K562 (cell line): ENCODE results near the gene UTP14C. TPM values are rescaled to one million over a fixed set of nuclear protein-coding genes. Genes with fewer than 3 reads are reported as not detected.
"Not testable (repeated sequence)": the region's sequence is repeated elsewhere in the genome, so short reads cannot be mapped to it uniquely, and the experiment has no call there.

Experiments used
- ATAC-seq: fragments of 200-7000 bp; cut with Tn5 transposase; 3 replicates; pipeline ENCODE4 v1.9.1; 2020; ENCODE audit warnings: moderate library complexity
- BruUV-seq: library from RNA; stranded (reverse); fragments of 400-500 nt; replicated peaks from 2 replicates; lab custom pipeline; 2021; lab: Mats Ljungman, UMichigan
- CTCF ChIA-PET: fragments of 300-600 bp; formaldehyde crosslinking; extraction: SDS; loops from one replicate; lab custom pipeline; 2021; ENCODE audit warnings: low intra/inter-chr PET ratio; lab: Yijun Ruan, JAX
- POLR2A ChIA-PET: fragments of 300-600, 350-650 bp; sonication (Branson Sonifier 250); formaldehyde crosslinking; extraction: SDS; loops from one replicate; lab custom pipeline; 2021; ENCODE audit warnings: antibody characterized with exemption, inconsistent platforms; lab: Yijun Ruan, JAX
- DNase-seq, 4 experiments: peaks; one replicate each; pipeline versions ENCODE4 v3.0.0 to v3.0.0-alpha.2; 2011 to 2018; ENCODE audit warnings: low spot score in 3 of 4, mixed read lengths in 3 of 4; ENCODE audit errors: extremely low read depth in 1 of 4
- FAIRE-seq: peaks from 2 replicates; lab custom pipeline; 2011; peaks lifted over from hg19 to GRCh38; lab: Jason Lieb, UNC
- H2AFZ ChIP-seq: 2 replicates; pipeline ENCODE4 v1.6.0; 2011; ENCODE audit warnings: low read depth, low read length, control low read depth, inconsistent platforms
- H3K27ac ChIP-seq: fragments of 200-600 bp; 3 replicates; pipeline ENCODE4 v1.8.0; 2011; ENCODE audit warnings: low read depth, mild to moderate bottlenecking, control low read depth, inconsistent platforms, low read length, moderate library complexity, mixed read lengths; ENCODE audit errors: extremely low read depth
- H3K27me3 ChIP-seq, 2 experiments: fragments of 300-600 bp in 1 of 2; 2 replicates in 1 of 2; 3 replicates in 1 of 2; pipeline versions ENCODE4 v1.6.0 to v1.8.0; 2011; ENCODE audit warnings: inconsistent platforms in 2 of 2, low read length in 2 of 2, mild to moderate bottlenecking in 1 of 2, mixed read lengths in 1 of 2, moderate library complexity in 1 of 2; ENCODE audit not compliant: control insufficient read depth in 2 of 2, insufficient read depth in 2 of 2
- H3K36me3 ChIP-seq: fragments of 300-600 bp; 3 replicates; pipeline ENCODE4 v1.8.0; 2011; ENCODE audit warnings: mild to moderate bottlenecking, low read length, inconsistent platforms; ENCODE audit not compliant: control insufficient read depth, insufficient read depth
- H3K4me1 ChIP-seq, 2 experiments: fragments of 200-600 bp in 1 of 2; replicated peaks in 1 of 2; 2 replicates in 1 of 2; 3 replicates in 1 of 2; pipeline versions ENCODE4 v1.5.1 to v1.8.0; 2011; ENCODE audit warnings: inconsistent platforms in 2 of 2, low read length in 2 of 2, mild to moderate bottlenecking in 1 of 2, mixed read lengths in 1 of 2, moderate library complexity in 1 of 2; ENCODE audit not compliant: control insufficient read depth in 2 of 2, insufficient read depth in 2 of 2
- H3K4me2 ChIP-seq: 2 replicates; pipeline ENCODE4 v1.6.1; 2011; ENCODE audit warnings: low read length, control low read depth, inconsistent platforms, mixed read lengths; ENCODE audit not compliant: insufficient read depth
- H3K4me3 ChIP-seq: fragments of 200-600 bp; sonication (generic), shearing (Covaris generic); 2 replicates; pipeline ENCODE4 v1.5.1; 2016; ENCODE audit warnings: control low read depth, inconsistent platforms
- H3K79me2 ChIP-seq: fragments of 200-600 bp; 3 replicates; pipeline ENCODE4 v1.8.0; 2011; ENCODE audit warnings: low read length, inconsistent platforms; ENCODE audit not compliant: control insufficient read depth, insufficient read depth
- H3K9ac ChIP-seq, 2 experiments: 2 replicates each; pipeline versions ENCODE4 v1.6.0 to v1.6.1; 2011; ENCODE audit warnings: low read depth in 2 of 2, low read length in 2 of 2, control low read depth in 1 of 2, inconsistent platforms in 1 of 2, mild to moderate bottlenecking in 1 of 2, mixed read lengths in 1 of 2; ENCODE audit not compliant: insufficient read depth in 1 of 2
- H3K9me1 ChIP-seq: one replicate; pipeline ENCODE4 v1.6.0; 2011; ENCODE audit warnings: inconsistent platforms, mild to moderate bottlenecking, low read length, moderate library complexity; ENCODE audit not compliant: control insufficient read depth, insufficient read depth
- H3K9me3 ChIP-seq: replicated peaks from 2 replicates; pipeline ENCODE4 v1.5.1; 2011; ENCODE audit warnings: low read depth, low read length, inconsistent platforms; ENCODE audit not compliant: control insufficient read depth, insufficient read depth
- H4K20me1 ChIP-seq: replicated peaks from 2 replicates; pipeline ENCODE4 v1.6.1; 2011; ENCODE audit warnings: low read length, inconsistent platforms, mixed read lengths; ENCODE audit not compliant: control insufficient read depth, insufficient read depth
- PHF21A ChIP-seq: fragments of 450-650 bp; IDR thresholded peaks from 2 replicates; pipeline ENCODE4 v1.6.1; 2017; ENCODE audit warnings: low read depth, borderline replicate concordance
- ZBED1 ChIP-seq: IDR thresholded peaks from 2 replicates; pipeline ENCODE4 v1.6.1; 2014
- WGBS: fragments of 100-300 bp; shearing (Covaris generic); methylation state at CpG from one replicate; pipeline ENCODE4 v1.1.6; 2016; ENCODE audit warnings: low coverage, mixed read lengths; ENCODE audit not compliant: insufficient coverage; ENCODE audit errors: missing lambda C conversion rate; 5-methylcytosine and 5-hydroxymethylcytosine counted together
- in situ Hi-C: fragments of 300-500 bp; cut with MboI; formaldehyde crosslinking; loops from 4 replicates; pipeline ENCODE4 v1.15.0; 2018; ENCODE audit warnings: inconsistent platforms, mixed read lengths
- intact Hi-C: fragments of 100-400 bp; cut with micrococcal nuclease; formaldehyde crosslinking; loops from 2 replicates; pipeline ENCODE4 v1.14.2; 2022
- polyA plus RNA-seq, 8 experiments: library from polyadenylated mRNA; depleted of rRNA in 4 of 8; stranded (reverse) in 5 of 8; unstranded in 3 of 8; fragments of >200 nt; fragmentation: Nextera tagmentation in 2 of 8; fragmentation: Illumina TruSeq in 1 of 8; extraction: Ambion mirVana in 2 of 8; extraction: Trizol in 1 of 8; gene quantifications; 2 replicates each; pipeline versions ENCODE4 v1.2.1 to v1.2.3, GENCODE V29; 2011 to 2014; ENCODE audit warnings: inconsistent platforms in 1 of 8, missing spikeins in 1 of 8
- total RNA-seq, 7 experiments: library from RNA; depleted of rRNA in 6 of 7; stranded (reverse); fragments of >200 nt in 6 of 7; fragmentation: Illumina TruSeq in 2 of 7; extraction: Trizol in 2 of 7; gene quantifications; 2 replicates each; pipeline versions ENCODE4 v1.2.1 to v1.2.3, GENCODE V29; 2011 to 2021; ENCODE audit warnings: low replicate concordance in 1 of 7
- TF ChIP-seq, protein P1 (sequence below), 2 experiments: fragments of 450-650 bp in 1 of 2; sonication (generic) in 1 of 2; formaldehyde crosslinking in 1 of 2; IDR thresholded peaks in 1 of 2; conservative IDR thresholded peaks in 1 of 2; 2 replicates each; pipeline versions ENCODE4 v1.6.1 to v1.8.1; 2016 to 2023; ENCODE audit warnings: mild to moderate bottlenecking in 2 of 2, moderate library complexity in 2 of 2, inconsistent platforms in 1 of 2, missing genetic modification reagents in 1 of 2

The UTP14C gene
- total and polyA plus RNA-seq, 9 of the 15 experiments (the other 6 are each of a cell fraction or from before 2014, with no cell fraction given) = 3.4 to 10.3 (median 6.0) TPM

DNA sequence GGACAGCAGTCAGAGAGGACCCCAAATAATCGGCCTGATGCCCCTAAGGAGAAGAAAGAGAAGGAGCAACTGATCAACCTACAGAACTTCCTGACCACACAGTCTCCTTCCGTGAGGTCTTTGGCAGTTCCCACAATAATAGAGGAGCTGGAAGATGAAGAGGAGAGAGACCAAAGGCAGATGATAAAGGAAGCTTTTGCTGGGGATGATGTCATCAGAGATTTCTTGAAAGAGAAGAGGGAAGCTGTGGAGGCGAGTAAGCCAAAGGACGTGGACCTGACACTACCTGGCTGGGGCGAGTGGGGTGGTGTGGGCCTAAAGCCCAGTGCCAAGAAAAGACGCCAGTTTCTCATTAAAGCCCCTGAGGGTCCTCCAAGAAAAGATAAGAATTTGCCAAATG, 5.9 kb downstream of the UTP14C start:
- in situ Hi-C loops, H3K27me3 ChIP-seq, POLR2A ChIA-PET, BruUV-seq, H3K9me3 ChIP-seq, H3K9me1 ChIP-seq, H3K4me1 ChIP-seq, H3K4me3 ChIP-seq, H3K4me2 ChIP-seq, intact Hi-C loops, FAIRE-seq, DNase-seq, ATAC-seq, H2AFZ ChIP-seq, H3K27ac ChIP-seq: not testable (repeated sequence)
- peaks cover 32% of the 10 kb centered on the region; the same call in 2 of the 3 replicates for H3K36me3 ChIP-seq
- WGBS = 82% methylated on average over 1 of the region's 6 CpGs
- H3K79me2 ChIP-seq = peaks cover 17% of the 10 kb centered on the region; the same call in 2 of the 3 replicates
- TF ChIP-seq, protein P1, sequence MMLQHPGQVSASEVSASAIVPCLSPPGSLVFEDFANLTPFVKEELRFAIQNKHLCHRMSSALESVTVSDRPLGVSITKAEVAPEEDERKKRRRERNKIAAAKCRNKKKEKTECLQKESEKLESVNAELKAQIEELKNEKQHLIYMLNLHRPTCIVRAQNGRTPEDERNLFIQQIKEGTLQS (IDR thresholded peaks at IDR 0.05) = peak; percentile 56
- TF ChIP-seq, protein P1 (CRISPR knock-in tag; conservative IDR thresholded peaks at IDR 0.05) = not testable (repeated sequence)
- TF ChIP-seq, all 486 proteins: peak for 1; not testable (repeated sequence) for 485
- H3K9ac ChIP-seq, CTCF ChIA-PET, H4K20me1 ChIP-seq: not testable (repeated sequence)

DNA sequence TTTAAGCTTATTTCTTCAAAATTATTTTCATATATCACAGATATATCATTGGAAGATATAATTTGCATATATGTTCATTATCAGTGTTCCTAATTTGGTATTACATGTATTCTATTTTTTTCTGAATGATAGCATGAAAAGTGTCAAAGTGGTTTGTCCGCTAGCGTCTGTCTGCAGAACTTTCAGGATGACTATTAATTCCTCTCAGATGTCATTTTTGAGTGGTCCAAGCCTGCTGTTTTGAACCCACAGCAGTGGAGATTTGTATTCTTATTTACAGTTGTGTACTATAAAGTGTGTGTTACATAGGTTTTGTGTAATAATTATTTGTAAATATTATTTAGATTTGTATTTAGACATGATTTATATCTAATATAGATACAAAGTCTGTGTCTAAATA, 8.5 kb downstream of the UTP14C start:
- no peaks in the 10 kb centered on the region for H3K27me3 ChIP-seq
- in situ Hi-C loops = no loop called here
- H3K4me3 ChIP-seq = no peak overlapping the region
- no peaks in the 10 kb centered on the region for H4K20me1 ChIP-seq
- peaks cover 5% of the 10 kb centered on the region for H3K9me3 ChIP-seq
- H3K9me1 ChIP-seq = no peaks in the 10 kb centered on the region
- no peak for ATAC-seq
- H3K36me3 ChIP-seq = peaks cover 10% of the 10 kb centered on the region; the same call in 2 of the 3 replicates
- TF ChIP-seq ZBED1 (no peak), PHF21A (no peak)
- ChIA-PET CTCF (no interaction called here), POLR2A (interaction anchor here (0.8 kb wide), 1 partner anchor 135 kb away, joined by 3 read pairs; no protein-coding TSS in a partner anchor)
- H3K27ac ChIP-seq = no peak overlapping the region
- intact Hi-C loops = no loop called here
- no peak for FAIRE-seq
- 87% methylated on average over 2 of the region's 2 CpGs for whole genome bisulfite sequencing
- no TSS peak for BruUV-seq
- H2AFZ ChIP-seq = no peak overlapping the region
- H3K4me2 ChIP-seq = no peak overlapping the region
- DNase-seq = no peak
- H3K4me1 ChIP-seq = no peaks in the 10 kb centered on the region; a peak in 2 of 5 replicates
- H3K79me2 ChIP-seq = no peaks in the 10 kb centered on the region
- no peak overlapping the region for H3K9ac ChIP-seq
